ENCODE data around the gene CCDC183. TPM values are rescaled to one million over a fixed set of nuclear protein-coding genes. Genes with fewer than 3 reads are reported as not detected.

Gene CCDC183
- total RNA-seq, 1 donor from 2014 or later: 9.0 TPM

DNA sequence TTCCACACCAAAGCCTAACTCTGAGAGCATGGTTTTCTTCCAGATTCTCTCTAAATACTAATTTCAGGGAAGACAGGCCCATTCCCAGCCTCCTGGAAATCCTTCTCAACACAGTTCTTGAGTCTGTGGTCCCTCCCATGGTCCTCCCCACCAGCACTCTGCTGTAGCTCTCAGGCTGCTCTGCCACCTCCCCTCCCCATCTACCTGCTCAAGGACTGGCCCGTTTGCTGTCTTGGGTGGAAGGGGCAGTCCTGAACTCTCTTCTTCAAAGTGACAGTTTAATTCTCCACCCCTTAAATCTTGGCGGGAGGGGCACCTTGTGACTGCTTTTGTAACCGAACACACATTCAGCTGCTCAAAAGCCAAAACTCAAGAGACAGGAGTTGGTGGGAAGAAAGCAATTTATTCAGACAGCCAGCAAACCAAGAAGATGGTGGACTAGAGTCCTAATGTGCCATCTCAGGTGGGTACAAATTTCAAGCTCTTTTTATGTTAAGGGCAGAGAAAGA is 24.2 kb upstream of the CCDC183 start:
- peaks cover 7% of the 10 kb centered on the region for H3K9me3 Mint-ChIP-seq (ENCODE audit: low read depth)
- H3K4me1 Mint-ChIP-seq (ENCODE audit: low read depth): peaks cover 2% of the 10 kb centered on the region
- DNase-seq (ENCODE audit: low spot score, unreplicated experiment): no peak
- peaks cover 2% of the 10 kb centered on the region for H3K27me3 Mint-ChIP-seq
- H3K27ac Mint-ChIP-seq: no peak overlapping the region
- no peaks in the 10 kb centered on the region for H3K36me3 Mint-ChIP-seq (ENCODE audit: insufficient read depth)
- TF ChIP-seq, protein P1, sequence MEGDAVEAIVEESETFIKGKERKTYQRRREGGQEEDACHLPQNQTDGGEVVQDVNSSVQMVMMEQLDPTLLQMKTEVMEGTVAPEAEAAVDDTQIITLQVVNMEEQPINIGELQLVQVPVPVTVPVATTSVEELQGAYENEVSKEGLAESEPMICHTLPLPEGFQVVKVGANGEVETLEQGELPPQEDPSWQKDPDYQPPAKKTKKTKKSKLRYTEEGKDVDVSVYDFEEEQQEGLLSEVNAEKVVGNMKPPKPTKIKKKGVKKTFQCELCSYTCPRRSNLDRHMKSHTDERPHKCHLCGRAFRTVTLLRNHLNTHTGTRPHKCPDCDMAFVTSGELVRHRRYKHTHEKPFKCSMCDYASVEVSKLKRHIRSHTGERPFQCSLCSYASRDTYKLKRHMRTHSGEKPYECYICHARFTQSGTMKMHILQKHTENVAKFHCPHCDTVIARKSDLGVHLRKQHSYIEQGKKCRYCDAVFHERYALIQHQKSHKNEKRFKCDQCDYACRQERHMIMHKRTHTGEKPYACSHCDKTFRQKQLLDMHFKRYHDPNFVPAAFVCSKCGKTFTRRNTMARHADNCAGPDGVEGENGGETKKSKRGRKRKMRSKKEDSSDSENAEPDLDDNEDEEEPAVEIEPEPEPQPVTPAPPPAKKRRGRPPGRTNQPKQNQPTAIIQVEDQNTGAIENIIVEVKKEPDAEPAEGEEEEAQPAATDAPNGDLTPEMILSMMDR (IDR thresholded peaks at IDR 0.05; ENCODE audit: unreplicated experiment): no peak
- H3K4me3 Mint-ChIP-seq (ENCODE audit: low read depth): no peak overlapping the region

DNA sequence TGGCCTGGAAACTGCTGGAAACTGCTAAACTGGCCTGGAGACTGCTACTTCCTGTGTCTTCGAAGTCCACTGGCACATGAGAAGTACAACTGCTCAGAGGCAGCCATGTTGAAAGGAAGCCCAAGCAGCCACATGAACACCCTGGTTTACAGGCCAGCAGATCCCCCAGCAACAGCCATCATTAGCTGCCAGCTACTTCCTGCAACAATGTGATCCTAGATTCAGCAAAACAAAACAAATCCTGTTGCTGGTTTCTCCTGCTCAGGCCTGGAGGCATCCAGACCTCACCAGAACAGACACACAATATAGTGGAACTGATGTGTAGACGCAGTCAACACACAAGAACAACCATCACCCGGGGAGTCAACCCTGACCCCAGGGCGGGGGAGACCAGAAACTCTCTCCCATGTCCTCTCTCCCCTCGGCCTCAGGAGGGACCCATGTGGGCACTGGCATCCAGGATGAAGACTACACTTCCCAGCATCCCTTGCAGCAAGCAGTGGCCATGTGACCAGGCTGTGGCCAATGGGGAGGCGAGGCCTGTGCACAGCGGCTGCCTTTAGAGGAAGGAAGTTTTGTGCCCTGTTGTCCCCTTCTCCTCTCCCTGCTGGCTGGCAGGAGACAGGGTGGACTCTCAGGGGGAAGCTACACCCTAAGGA is 22.6 kb upstream of the CCDC183 start:
- Mint-ChIP-seq H3K9me3 (ENCODE audit: low read depth) (peaks cover 7% of the 10 kb centered on the region), H3K27ac (no peak overlapping the region), H3K36me3 (ENCODE audit: insufficient read depth) (no peaks in the 10 kb centered on the region), H3K4me1 (ENCODE audit: low read depth) (peaks cover 4% of the 10 kb centered on the region), H3K27me3 (peaks cover 10% of the 10 kb centered on the region), H3K4me3 (ENCODE audit: low read depth) (no peak overlapping the region)
- DNase-seq (ENCODE audit: low spot score, unreplicated experiment): no peak
- TF ChIP-seq, protein P1 (IDR thresholded peaks at IDR 0.05; ENCODE audit: unreplicated experiment): no peak

DNA sequence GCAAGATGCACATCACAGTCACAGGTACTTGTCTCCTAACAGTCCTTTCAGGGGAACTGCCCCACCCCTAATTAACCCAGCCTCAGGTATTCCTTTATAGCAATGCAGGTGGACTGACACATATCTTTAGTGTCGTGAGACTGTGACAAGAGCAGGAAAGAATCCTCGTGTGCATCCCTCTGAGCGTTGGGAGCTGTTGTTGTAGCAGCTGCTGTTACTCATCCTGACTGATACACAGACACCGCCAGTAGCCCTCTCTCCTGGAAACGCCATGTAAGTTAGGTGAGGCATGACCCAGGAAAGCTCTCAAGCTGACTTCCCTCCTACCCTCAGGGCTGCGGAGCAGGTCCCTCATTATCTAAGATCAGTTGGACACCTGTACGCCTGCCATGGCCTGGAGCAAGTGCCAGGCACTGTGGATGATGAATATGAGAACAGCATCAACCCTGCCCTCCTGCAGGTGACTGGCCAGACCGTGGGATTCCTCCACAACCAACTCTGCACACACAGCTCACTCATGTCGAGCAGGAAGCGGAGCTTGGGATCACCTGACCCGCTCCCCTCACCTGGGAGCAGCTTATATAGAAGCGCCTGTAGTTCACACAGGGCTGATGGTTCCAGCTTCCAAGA is 21.6 kb upstream of the CCDC183 start:
- Mint-ChIP-seq H3K9me3 (ENCODE audit: low read depth) (peaks cover 7% of the 10 kb centered on the region), H3K27me3 (peaks cover 16% of the 10 kb centered on the region), H3K4me1 (ENCODE audit: low read depth) (peaks cover 4% of the 10 kb centered on the region), H3K27ac (no peak overlapping the region), H3K4me3 (ENCODE audit: low read depth) (no peak overlapping the region), H3K36me3 (ENCODE audit: insufficient read depth) (no peaks in the 10 kb centered on the region)
- TF ChIP-seq, protein P1 (IDR thresholded peaks at IDR 0.05; ENCODE audit: unreplicated experiment): no peak
- DNase-seq (ENCODE audit: low spot score, unreplicated experiment): no peak

DNA sequence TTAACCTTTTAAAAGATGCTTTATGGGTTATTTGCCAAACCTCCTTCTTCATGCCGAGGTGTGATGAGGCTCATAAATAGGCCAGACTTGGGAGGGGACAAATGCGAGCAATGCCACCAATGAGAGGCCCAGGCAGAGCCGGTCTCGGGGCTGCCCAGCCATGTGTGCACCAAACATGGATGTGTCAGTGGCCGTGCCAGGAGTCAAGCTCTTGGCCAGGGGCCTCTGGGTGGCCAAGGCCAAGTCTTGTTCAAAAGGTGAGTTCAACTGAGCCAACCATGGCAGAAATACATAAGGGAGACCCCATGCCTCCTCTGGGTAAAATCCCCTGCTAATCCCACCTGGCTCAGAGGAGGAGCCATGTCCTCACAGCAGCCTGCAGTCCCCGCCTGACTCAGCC is 20.9 kb upstream of the CCDC183 start:
- no peak for DNase-seq (ENCODE audit: low spot score, unreplicated experiment)
- TF ChIP-seq, protein P1 (IDR thresholded peaks at IDR 0.05; ENCODE audit: unreplicated experiment): no peak
- Mint-ChIP-seq H3K4me1 (ENCODE audit: low read depth) (peaks cover 7% of the 10 kb centered on the region), H3K27me3 (peaks cover 16% of the 10 kb centered on the region), H3K36me3 (ENCODE audit: insufficient read depth) (no peaks in the 10 kb centered on the region), H3K27ac (no peak overlapping the region), H3K9me3 (ENCODE audit: low read depth) (peaks cover 7% of the 10 kb centered on the region), H3K4me3 (ENCODE audit: low read depth) (no peak overlapping the region)

DNA sequence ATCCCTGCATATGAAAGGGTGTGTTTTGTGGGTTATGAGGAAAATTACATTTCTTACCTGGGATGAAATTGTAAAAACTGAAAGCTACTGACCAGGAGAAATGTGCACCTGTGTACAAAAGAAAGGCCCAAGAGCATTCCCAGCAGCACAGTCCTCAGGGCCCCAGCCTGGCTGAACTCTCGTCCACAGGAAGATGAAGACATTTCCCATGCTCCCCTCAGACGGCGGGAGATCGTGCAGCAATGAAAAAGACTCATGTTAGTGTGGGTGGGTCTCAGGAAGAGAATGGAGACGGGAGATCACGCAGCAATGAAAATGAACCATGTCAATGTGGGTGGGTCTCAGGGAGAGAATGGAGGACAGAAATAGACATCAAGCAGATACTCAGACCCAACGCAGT is 19.2 kb upstream of the CCDC183 start:
- Mint-ChIP-seq H3K4me1 (ENCODE audit: low read depth) (peaks cover 19% of the 10 kb centered on the region), H3K36me3 (ENCODE audit: insufficient read depth) (no peaks in the 10 kb centered on the region), H3K27me3 (peaks cover 16% of the 10 kb centered on the region), H3K9me3 (ENCODE audit: low read depth) (peaks cover 7% of the 10 kb centered on the region), H3K27ac (no peak overlapping the region), H3K4me3 (ENCODE audit: low read depth) (no peak overlapping the region)
- no peak for DNase-seq (ENCODE audit: low spot score, unreplicated experiment)
- TF ChIP-seq, protein P1 (IDR thresholded peaks at IDR 0.05; ENCODE audit: unreplicated experiment): no peak

Data from progenitor cell of endocrine pancreas (in vitro differentiated cells).